HG03565 (cell line): Measurements from ENCODE around the gene REL.
A peak's percentile ranks its signal among the peaks of the same experiment; 100 is the strongest.
"Not testable (repeated sequence)": the region's sequence is repeated elsewhere in the genome, so short reads cannot be mapped to it uniquely, and the experiment has no call there.

ENCODE experiments used
- ATAC-seq: cut with Tn5 transposase; IDR thresholded peaks from one replicate; pipeline ENCODE4 v1.9.1; 2021; ENCODE audit warnings: mild to moderate bottlenecking, moderate library complexity; ENCODE audit not compliant: unreplicated experiment

REL gene

DNA sequence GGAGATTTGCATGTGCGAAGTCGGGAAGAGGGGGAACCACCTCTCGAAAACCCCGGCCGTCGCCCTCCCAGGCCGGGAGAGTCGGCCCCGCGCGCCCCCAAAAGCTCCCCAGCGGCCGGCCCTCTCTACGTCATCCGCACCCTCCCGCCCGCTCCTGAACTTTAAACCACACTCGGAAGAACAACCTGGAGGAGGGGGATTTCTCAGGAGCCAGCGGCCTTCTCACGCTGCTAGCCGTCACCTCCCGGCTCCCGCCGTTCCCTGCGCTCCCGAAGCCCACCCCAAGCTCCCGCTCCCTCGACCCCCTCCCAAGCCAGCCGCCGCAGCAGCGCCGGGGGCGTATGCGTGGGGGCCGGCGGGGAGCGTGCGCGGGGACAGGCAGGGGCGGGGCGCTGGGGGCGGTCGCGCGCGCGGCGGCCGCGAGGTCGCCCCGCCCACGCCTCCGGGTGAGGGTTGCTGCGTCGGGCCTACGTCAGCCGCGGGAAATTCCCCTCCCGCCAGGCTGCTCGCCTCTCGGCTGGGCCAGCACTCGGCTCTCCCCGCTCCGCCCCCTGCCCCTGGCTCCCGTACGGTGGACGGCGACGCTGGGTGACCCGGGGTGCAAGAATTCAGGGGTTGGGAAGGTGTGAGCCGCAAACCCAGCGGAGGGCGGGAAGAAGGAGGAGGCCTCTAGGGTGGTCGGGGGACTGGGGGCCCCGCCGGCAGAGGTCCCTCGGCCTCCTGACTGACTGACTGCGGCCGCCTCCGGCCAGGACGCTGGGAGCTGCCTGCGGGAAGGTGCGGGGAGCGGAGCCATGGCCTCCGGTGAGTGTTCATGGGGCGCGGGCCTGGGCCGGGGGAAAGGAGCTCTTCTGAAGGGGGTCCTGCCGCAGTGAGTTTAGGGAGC is at the start of gene REL:
TSS of gene REL (plus strand) at position 528 of the 886 bp plus-strand sequence. CDS start at position 795, 267 bp downstream.
- ATAC-seq: peak; percentile 60

DNA sequence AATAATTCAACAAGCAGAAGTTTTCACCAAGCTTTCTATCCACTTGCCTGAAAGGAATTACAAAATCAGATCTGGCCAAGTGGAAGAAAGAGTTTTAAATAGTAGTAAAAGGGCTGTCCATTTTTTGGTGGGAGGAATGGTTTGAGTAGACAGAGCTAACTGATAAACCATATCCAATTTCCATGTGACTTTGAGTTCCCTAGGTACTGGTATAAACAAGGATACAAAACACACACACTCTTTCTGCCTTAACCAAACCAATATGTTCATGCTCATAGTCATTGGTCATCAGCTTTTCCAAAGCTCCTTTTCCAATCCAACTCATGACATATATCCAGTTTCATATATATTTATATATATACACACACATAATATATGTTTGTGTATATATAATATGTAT is 49.5 kb upstream of the REL start:
- no peak for ATAC-seq

GRCh38 chr2:60832621-60833020 is 48.8 kb upstream of the REL start:
- no peak for ATAC-seq

GRCh38 chr2:60834270-60834717 is 47.1 kb upstream of the REL start:
- ATAC-seq: peak; percentile 37

GRCh38 chr2:60836491-60836890 is 44.9 kb upstream of the REL start:
- no peak for ATAC-seq

DNA sequence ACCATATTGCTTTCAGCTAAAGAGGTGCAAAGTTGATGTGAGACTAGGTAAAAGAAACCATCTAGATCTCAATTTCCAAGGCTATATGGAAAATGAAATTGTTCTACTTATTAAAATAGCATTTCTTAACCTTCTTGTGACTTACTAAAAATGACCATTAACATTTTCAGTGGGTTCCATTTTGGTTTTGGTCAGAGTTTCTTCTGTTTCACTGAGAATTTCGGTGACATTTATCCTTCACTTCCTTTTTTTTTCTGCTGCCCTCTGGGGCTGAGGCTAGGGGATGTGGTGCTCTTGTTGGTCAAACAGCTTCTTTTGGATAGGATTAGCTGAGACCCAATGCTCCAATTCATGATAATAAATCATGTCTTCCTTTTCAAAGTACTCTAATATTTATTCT is 44.3 kb upstream of the REL start:
- no peak for ATAC-seq

- ATAC-seq: no peak
These were observed 42.9 kb upstream of the REL start for GRCh38 chr2:60838481-60838880.

DNA sequence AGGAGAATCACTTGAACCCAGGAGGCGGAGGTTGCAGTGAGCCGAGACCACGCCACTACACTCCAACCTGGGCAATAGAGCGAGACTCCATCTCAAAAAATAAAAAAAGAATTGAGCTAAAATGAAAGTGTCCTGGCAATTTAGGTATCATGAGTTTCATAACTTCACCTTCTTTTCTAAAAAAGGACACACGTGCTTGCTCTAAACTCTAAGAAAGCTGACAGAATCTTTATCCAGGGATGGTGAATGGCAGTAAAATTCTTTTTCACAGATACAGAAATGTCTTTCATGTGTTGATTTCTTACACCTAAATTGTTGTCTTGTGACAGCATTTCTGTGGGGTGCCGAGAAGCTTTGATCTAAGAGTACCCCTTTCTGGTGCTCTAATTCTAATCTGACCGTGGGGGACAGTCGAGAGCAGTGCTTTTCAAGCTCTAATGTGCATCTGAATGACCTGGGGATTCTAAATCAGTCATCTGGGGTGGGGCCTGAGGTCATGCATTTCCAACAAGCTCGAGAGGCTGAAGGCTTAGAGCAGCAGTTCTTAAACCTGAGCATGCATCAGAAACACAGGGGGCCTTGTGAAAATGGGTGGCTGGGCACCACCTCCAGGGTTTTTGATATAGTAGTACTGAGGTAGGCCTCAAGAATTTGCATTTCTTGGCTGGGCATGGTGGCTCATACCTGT is 42.1 kb upstream of the REL start:
- peak; percentile 43 for ATAC-seq

DNA sequence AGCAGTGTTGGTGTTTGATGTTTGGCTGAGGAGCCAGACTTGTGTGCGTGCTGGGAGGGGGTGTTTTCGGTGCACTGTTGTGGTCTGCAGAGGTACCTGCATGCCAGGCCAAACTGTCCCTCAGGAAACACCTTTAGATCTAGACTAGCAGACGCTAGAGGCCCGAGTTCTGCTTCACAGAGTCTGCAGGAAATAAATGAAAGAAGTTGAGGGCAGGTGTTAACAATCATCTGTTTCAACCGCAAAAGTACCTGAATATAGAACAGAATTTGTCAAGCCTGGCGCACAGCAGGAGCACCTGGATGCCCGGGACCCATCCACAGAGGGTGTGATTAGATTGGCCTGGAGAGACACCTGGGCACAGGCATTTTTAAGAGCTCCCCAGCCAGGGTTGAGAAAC is 40.5 kb upstream of the REL start:
- ATAC-seq: peak; percentile 46

- ATAC-seq: no peak
These were observed 38.4 kb upstream of the REL start for GRCh38 chr2:60843006-60843405.

DNA sequence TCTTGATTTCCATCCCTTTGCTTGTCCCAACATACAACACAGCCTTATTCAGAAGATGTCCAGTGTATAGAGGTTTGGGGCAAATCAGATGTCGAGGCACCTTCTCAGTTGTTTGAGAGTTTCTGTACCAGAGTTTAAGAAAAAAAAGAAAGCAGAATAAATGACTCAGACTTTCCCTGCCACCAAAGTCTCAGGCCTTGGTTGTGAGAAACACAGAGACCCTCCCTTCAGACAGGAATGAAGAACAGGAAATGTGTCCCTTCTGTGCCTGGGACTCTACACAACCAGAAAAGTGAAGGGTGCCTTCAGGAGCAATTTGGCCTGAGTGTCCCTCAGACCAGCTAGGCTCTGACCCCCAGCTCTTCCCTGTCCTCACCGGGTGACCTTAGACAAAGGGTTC is 37.3 kb upstream of the REL start:
- ATAC-seq: no peak

- ATAC-seq: no peak
These were observed 33.5 kb upstream of the REL start for GRCh38 chr2:60847854-60848253.

DNA sequence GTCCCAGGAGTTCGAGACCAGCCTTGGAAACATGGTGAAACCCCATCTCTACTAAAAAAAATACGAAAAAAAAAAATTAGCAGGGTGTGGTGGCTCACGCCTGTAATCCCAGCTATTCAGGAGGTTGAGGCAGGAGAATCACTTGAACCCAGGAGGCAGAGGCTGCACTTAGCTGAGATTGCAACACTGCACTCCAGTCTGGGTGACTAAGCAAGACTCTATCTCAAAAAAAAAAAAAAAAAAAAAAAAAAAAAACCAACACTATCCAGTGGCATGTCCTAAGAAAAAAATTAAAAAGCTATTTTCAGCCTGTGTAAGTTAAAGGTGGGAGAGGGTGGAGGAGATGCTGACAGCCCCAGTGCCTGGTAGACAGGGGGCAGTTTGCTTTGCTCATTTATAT is 32.2 kb upstream of the REL start:
- ATAC-seq: no peak

DNA sequence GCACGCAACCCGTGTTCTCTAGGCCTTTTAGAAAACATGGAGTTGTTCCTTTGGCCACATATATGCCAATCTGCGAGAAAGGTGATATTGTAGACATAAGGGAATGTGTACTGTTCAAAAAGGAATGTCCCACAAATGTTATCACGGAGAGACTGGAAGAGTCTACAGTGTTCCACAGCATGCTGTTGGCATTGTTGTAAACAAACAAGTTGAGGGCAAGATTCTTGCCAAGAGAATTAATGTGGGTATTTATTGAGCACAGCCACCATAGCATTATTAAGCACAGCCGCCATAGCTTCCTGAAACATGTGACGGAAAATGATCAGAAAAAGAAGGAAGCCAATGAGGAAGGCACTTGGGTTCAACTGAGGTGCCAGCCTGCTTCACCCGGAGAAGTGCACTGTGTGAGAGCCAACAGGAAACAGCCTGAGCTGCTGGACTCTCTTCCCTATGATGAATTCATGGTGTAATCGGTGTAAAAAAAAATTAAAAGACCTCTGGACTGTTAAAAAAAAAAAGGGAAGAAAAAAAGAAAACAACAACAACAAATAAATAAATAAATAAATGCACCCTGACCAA is 29.0 kb upstream of the REL start:
- no peak for ATAC-seq

DNA sequence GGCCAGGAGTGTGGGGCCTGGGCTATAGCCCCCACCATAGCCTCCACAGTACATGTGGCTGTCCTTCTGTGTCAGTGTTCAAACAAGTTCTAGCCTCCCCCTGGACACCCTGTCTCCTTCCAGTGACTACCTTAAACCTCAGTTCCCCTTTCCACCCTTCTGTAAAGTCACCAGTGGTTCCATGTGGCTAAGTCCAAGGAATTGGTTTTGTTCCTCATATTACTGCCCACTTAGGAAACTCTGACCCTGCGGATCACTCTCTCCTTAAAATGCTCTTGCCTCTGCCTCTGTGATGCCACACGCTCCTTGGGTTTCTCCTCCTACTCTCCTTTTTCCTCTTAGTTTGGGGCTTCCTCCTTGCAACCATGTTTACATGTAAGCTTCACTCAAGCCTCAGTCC is 27.8 kb upstream of the REL start:
- no peak for ATAC-seq

DNA sequence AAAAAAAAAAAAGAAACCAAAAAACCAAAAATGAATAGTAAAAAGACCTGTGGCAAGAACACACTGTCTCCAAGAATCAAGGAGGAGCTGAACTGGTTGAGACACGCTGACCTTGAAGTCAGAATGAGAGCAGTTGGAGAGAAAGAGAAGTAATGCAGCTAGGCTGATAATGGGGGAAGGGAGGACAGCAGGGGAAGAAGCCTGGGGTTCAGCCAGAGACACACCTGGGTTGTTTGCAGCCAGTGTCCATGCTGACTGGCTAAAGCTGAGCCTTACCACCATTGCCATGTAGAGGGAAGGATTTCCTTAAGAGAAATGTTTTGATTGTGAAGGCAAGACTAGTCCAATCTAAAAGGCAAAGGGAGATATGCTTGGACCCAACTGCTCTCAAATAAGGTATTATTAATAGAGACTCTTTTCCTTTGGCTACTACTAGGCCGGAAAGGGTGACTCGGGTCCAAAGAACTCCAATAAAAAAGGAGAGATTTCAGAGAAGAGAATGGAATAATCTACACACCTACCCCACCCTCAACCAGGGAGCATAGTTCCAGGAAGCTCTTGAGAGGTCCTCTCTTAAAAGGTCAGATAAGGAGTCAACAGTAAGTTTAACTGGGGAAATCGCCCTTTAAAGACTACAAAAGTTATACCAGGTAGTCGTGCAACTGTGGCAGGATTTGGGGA is 25.2 kb upstream of the REL start:
- ATAC-seq: no peak

GRCh38 chr2:60857056-60857455 is 24.3 kb upstream of the REL start:
- no peak for ATAC-seq

GRCh38 chr2:60858897-60859311 is 22.5 kb upstream of the REL start:
- no peak for ATAC-seq

GRCh38 chr2:60861736-60862135 is 19.6 kb upstream of the REL start:
- no peak for ATAC-seq

DNA sequence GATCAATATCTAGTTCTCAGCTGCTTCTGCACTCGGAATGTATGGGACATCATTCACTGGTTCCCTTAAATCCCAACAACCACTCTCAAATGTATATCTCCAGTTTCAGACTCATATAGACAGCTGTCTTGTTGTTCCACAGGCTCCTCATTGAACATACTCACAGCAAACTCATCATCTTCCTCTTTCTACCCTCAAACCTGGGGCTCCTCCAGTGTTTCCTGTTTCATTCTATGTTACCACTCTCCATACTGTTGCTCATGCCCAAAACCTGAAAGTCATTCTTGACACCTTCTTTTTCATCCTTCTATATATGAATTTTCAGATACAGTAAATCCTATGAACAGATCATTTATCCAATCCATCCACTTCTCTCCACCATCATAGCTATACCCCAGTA is 18.7 kb upstream of the REL start:
- no peak for ATAC-seq

DNA sequence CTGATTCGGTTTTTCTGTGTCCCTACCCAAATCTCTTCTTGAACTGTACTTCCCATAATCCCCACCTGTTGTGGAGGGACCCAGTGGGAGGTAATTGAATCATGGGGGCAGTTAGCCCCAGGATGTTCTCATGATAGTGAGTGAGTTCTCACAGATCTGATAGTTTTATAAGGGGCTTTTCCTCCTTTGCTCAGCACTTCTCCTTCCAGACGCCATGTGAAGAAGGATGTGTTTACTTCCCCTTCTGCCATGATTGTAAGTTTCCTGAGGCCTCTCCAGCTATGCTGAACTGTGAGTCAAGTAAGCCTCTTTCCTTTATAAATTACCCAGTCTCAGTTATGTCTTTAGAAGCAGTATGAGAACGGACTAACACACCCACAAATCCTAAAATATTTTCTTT is 16.0 kb upstream of the REL start:
- ATAC-seq: not testable (repeated sequence)
